GM12801 (cell line): Measurements from ENCODE around the gene ARFGAP1.

Source experiments
- TF ChIP-seq, protein P1 (sequence below): IDR thresholded peaks from one replicate; pipeline ENCODE4 v1.5.1; 2011; ENCODE audit warnings: control low read depth; ENCODE audit not compliant: insufficient read length; ENCODE audit errors: extremely low read depth

The ARFGAP1 gene

DNA sequence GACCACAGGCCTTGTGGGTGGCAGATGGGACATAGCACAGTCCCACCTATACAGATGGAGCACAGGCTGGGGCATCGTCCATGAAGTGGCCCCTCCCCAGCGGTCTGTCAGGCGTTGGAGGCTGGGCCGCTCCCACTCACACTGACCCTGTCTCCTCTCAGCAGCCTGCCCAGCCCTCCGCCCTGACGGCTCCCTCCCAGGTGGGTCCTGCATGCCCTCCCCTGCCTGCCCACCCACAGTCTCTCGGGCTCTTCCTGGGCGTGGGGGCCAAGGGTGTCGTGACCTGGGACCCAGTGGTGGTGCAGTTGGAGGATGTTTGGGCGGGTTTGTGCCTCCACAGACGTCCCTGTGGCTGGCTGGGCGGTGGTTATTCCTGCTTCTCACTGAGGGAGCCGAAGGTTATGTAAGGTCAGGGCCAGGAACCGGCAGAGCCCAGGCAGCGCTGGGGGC lies 42.7 kb downstream of the ARFGAP1 start:
- TF ChIP-seq, protein P1, sequence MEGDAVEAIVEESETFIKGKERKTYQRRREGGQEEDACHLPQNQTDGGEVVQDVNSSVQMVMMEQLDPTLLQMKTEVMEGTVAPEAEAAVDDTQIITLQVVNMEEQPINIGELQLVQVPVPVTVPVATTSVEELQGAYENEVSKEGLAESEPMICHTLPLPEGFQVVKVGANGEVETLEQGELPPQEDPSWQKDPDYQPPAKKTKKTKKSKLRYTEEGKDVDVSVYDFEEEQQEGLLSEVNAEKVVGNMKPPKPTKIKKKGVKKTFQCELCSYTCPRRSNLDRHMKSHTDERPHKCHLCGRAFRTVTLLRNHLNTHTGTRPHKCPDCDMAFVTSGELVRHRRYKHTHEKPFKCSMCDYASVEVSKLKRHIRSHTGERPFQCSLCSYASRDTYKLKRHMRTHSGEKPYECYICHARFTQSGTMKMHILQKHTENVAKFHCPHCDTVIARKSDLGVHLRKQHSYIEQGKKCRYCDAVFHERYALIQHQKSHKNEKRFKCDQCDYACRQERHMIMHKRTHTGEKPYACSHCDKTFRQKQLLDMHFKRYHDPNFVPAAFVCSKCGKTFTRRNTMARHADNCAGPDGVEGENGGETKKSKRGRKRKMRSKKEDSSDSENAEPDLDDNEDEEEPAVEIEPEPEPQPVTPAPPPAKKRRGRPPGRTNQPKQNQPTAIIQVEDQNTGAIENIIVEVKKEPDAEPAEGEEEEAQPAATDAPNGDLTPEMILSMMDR: no peak

DNA sequence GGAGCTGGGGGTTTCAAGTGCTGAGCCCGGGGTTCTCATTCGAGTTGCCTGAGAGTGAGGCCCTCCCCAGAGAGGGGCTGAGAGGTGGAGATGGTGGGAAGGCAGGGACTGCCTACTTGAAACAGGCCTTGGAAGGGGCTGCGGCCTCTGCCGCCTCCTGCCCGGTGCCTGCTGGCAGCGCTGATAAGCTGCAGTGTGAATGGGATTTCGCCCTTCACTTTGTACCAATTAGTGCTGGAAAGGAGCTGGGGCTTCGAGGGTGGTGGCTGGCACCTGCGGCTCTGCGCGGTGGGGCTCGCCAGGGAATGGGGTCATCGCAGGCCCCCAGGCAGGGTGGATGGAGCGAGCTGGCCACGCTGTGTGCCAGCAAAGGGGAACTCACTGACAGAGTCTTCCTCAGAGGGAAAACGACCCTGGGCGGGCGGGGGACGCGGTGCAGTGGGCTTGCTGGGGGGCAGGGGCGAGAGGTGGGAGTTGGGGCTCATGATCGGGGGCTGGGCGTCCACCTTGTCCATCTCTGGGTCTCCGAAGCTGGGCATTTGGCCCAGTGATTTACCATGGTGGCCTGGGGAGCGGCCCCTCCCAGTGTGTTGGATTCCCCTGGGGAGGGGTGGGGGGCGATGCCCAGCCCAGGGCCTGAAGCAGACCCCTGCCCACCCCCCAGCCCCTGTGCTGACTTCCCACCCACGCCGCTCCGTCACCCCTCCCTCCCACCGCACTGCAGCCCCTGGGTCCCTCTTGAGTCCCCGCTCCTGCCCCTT lies 43.3 kb downstream of the ARFGAP1 start:
- TF ChIP-seq, protein P1: no peak

DNA sequence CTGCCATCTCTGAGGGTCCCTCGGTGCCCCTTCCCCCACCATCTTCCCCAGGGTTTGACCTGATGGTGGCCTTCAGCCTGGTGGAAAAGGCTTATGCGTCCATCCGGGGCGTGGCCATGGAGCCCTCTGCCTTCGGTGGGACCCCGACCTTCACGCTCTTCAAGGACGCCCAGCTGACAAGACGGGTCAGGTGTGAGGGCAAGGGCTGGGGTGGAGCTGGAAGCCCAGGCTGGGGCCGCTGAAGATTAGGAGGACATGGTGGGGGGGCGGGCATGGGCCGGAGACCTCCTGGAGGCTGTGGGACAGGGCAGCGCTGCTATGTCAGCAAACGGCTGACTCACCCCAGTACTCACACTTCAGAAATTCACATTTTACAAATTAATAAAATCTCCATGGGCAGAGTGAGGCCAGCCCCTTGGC lies 43.9 kb downstream of the ARFGAP1 start:
- TF ChIP-seq, protein P1: no peak

DNA sequence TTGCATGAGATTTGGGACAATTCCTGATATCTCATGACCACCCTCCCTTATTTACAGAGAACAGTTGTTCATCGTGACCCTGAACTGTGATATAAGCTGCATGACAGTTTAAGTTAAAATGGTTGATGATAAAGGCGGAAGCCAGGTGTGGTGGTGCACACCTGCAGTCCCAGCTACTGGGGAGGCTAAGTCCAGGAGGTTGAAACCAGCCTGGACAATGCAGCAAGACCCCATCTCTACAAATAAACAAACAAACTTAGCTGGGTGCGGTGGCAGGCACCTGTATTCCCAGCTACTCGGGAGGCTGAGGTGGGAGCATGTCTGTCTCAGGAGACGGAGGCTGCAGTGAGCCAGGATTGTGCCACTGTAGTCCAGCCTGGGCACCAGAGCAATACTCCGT lies 44.4 kb downstream of the ARFGAP1 start:
- TF ChIP-seq, protein P1: no peak

DNA sequence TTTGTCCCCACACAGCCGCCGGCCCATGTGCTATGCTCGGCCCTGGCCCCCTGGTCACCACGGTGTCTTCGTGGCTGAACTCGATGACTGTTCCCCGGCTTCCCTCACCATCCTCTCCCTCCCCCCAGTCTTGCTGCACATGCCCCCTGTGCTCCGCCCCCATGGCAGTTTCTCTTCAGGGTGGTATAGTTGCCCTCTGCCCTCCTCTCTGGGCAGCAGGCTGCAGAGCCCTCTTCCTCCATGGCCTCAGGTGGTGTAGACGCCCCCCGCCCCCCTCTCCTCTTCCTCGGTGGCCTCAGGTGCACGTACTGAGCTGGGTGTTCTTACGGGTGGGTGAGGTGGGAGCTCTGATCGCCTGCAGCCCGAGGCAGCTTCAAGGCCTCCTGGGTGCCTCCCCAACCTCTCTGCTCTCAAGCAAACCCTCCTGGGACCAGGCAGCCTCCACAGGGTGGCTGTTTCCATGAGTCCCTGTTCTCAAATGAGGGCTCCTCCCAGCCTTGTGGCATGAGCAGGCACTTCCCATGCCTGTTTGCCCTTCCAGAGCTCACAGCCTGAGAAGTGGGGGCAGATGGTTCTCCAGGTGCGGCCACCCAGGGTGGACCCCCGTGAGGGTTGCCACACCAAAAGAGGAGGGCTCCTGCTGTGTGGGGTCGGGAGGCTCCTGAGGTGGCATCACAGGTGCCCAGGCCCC lies 45.1 kb downstream of the ARFGAP1 start:
- TF ChIP-seq, protein P1: no peak

DNA sequence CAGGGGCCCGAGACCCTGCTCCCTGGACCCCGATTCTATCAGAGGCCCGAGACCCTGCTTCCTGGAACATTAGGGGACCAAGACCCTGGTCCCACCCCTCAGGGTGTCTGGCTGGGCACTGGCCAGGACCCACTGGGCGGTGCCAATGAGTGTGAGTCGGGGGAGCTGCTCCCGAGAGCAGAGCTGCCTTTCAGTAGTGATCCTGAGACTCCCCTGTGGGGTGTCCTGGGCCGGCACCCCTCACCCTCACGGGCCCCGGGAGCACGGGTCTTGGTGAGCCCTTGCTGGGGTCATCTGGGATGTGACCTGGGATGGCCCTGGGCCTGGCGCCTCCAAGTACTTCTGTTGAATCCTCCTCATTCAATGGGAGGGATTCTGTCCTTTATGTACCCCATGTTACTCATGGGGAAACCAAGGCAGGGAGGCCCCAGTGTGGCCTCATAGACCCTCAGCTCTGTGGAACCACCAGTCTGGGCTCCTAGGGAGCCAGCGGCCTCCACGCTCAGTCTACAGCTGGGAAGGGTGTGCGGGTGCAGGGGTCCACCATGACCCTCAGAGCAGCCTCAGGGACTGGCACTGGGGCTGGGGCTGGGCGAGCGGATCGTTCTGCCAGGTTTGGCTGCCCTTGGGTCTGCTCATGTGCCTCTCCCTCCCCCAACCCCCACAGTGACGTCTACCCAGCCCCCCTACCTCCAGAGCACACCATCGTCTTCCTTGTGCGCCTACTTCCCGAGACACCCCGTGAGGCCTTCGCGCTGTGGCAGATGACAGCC lies 46.0 kb downstream of the ARFGAP1 start:
- TF ChIP-seq, protein P1: no peak
